ENCODE results near the gene CFAP61.
"Not testable (repeated sequence)": the region's sequence is repeated elsewhere in the genome, so short reads cannot be mapped to it uniquely, and the experiment has no call there.

CFAP61 gene

DNA sequence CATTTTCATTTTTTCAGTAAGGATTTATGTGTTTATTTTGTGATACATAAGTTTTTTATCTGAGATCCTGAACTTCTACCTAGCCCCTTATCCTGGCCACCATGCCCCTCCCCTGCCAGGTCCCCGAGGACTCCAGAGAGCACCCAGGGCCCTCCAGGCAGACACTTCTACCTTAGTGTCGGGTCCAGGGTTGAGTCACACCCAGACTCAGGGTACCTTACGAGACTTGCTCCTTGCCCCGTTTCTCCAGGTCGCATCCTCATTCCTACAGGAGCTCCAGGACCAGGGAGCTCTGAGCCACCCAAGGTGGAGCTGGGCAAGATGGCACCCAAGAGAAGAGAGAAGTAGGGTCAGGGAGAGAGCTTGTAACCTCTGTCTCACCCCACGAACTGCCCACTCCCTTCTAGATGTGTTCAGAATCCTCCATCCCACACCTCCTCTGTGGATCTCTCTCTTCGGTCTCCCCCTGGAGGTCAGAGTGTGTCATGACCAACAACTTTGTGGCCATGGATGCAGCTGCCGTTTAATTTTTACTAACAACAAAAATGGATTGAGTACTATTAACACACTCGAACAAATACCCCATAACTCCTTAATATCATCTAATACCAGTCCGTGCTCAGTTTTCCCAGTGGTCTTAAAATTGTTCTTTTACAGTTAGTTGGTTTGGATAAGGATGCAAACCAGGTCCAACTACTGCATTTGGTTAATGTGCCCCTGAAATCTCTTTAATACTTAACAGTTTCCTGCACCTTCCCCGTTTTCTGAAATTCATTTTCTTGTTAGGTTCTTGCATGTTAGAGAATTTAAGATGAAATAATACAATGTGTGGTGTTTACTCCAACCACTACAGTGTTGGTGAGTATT, 185.0 kb downstream of the CFAP61 start:
- no peaks in the 10 kb centered on the region for H3K9me3 Mint-ChIP-seq
- H3K27me3 Mint-ChIP-seq: peaks cover 2% of the 10 kb centered on the region

DNA sequence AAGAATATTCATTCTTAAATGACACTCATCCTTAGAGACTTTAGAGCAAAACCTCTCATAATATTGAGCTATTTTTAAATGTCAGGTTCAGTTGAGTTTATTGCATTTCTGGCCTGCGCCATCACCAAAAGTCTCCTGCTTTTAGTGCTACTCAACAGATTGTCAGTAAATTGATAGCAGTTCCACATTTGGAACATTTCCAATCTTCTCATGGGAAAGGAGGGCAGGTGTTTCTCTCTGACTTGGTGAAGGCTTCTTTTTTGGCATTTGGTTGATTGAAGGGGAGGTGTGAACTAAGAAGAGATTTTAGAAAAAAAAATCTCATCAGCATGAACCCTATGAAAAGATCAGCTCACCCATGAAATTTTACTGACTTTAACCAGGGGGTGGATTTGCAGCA, 189.6 kb downstream of the CFAP61 start:
- Mint-ChIP-seq H3K4me3 (no peak overlapping the region), H3K27ac (no peak overlapping the region), H3K9me3 (no peaks in the 10 kb centered on the region), H3K4me1 (no peaks in the 10 kb centered on the region), H3K36me3 (peaks cover 2% of the 10 kb centered on the region), H3K27me3 (peaks cover 8% of the 10 kb centered on the region)

More for the DNA sequence above, 185.0 kb downstream of the CFAP61 start:
- H3K27ac Mint-ChIP-seq: no peak overlapping the region
- H3K4me3 Mint-ChIP-seq: no peak overlapping the region
- no peaks in the 10 kb centered on the region for H3K36me3 Mint-ChIP-seq
- no peaks in the 10 kb centered on the region for H3K4me1 Mint-ChIP-seq

DNA sequence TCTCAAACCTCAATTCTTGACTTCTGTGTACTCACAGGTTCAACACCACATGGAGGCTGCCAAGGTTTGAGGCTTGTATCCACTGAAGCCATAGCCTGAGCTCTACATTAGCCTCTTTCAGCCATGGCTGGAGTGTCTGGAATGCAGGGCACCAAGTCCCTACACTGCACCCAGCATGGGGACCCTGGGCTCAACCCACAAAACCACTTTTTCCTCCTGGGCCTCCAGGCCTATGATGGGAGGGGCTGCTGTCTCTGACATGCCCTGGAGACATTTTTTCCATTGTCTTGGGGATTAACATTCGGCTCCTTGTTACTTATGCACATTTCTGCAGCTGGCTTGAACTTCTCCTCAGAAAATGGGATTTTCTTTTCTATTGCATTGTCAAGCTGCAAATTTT, 192.1 kb downstream of the CFAP61 start:
- not testable (repeated sequence) for H3K4me1 Mint-ChIP-seq, H3K27ac Mint-ChIP-seq, H3K9me3 Mint-ChIP-seq, H3K4me3 Mint-ChIP-seq, H3K27me3 Mint-ChIP-seq, H3K36me3 Mint-ChIP-seq

DNA sequence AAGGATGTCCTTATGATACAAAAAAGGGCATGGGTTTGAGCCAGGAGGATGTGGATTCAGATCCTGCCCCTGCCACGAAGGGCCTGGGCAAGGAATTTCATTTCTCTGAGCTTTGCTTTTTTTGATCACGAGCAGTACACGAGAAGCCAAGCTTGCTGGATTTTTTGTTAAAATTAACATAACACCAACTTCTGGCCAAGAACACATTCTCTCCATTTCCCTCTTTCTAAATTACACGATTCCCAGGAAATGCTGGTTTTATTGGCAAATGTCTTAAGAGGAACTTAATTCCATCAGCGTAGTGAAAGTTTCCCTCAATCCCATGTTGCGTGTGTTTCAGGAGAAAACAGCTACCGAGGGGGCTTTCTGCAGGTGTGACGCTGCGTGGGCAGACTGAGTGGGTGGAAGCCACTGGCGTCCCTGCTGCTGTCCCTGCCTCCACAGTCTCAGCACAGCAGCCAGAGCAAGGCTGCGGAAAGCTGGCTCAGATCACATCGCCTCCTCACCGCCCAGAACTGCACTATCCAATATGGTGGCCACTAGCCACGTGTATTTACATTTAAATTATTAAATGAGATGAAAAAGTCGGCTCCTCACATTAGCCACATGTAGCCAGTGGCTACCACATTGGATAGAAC, 194.8 kb downstream of the CFAP61 start:
- Mint-ChIP-seq H3K9me3 (no peaks in the 10 kb centered on the region), H3K27me3 (peaks cover 12% of the 10 kb centered on the region), H3K4me1 (no peaks in the 10 kb centered on the region), H3K4me3 (no peak overlapping the region), H3K27ac (no peak overlapping the region), H3K36me3 (peaks cover 2% of the 10 kb centered on the region)

DNA sequence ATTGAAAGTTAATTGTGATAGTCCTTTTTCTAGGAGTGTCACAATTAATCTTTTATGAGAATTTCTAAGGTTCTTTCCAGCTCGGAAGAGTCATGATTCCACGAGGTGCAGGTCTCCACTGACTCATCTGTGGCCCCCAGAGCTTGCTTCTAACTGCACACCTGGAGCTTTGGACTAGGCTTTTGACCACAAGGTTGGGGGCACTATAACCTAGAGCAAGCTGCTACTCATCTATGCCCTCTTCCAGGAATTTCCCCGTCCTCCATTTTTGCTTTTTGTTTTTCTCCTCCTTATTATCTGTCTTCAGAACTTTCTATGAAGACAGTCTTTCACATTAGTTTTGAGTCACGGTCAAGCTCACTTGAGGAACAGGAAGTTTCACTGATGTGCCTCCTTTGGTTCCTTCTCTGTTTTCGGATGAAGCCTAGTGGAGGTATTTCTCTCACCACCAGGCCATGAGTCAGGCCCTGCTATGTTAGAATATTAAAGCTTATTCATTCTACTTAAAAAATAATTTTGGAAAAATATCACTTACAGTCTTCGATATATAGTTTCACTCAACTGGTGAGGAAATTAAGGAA, 196.4 kb downstream of the CFAP61 start:
- Mint-ChIP-seq H3K4me3 (no peak overlapping the region), H3K9me3 (no peaks in the 10 kb centered on the region), H3K27me3 (peaks cover 12% of the 10 kb centered on the region), H3K36me3 (peaks cover 2% of the 10 kb centered on the region), H3K4me1 (no peaks in the 10 kb centered on the region), H3K27ac (no peak overlapping the region)

DNA sequence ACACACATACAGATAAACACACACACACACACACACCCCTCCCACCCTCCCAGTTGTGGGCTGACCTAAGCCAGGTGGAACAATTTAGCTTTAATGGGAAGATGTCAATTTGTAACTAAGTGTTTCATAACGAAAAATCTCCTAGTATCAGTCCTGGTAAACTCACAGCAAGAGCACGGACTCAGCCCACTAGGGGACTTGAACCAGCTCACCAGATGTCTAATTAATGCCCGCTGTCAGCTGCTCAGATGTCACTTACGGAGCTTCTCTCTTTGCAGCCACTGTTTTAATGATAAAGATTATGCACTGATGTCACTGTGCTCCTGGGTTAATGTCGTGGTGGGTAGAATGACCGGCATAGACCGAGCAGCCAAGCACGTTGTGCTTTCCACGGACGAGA, 199.0 kb downstream of the CFAP61 start:
- H3K36me3 Mint-ChIP-seq: no peaks in the 10 kb centered on the region
- H3K27me3 Mint-ChIP-seq: peaks cover 14% of the 10 kb centered on the region
- H3K9me3 Mint-ChIP-seq: no peaks in the 10 kb centered on the region
- H3K27ac Mint-ChIP-seq: no peak overlapping the region
- H3K4me1 Mint-ChIP-seq: no peaks in the 10 kb centered on the region
- no peak overlapping the region for H3K4me3 Mint-ChIP-seq

DNA sequence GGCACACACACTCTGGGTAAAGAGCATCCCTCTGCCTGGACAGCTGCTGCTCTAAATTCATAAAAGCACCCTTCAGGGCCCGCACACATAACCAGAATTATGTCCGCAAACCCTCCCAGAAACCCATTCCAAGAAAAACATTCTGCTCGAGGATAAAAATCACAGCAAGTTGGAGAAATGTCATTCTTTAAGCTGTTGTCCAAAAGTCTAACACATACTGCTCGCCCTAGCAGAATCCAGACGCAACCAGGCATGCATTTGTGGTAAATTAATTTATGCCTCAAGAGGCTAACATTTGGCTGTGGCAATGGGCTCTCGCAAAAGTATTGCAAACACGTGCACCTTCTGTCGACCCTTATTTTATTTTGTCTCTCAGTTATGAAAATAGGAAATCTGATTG, 199.5 kb downstream of the CFAP61 start:
- Mint-ChIP-seq H3K9me3 (no peaks in the 10 kb centered on the region), H3K4me3 (no peak overlapping the region), H3K36me3 (no peaks in the 10 kb centered on the region), H3K27me3 (peaks cover 14% of the 10 kb centered on the region), H3K27ac (no peak overlapping the region), H3K4me1 (no peaks in the 10 kb centered on the region)

DNA sequence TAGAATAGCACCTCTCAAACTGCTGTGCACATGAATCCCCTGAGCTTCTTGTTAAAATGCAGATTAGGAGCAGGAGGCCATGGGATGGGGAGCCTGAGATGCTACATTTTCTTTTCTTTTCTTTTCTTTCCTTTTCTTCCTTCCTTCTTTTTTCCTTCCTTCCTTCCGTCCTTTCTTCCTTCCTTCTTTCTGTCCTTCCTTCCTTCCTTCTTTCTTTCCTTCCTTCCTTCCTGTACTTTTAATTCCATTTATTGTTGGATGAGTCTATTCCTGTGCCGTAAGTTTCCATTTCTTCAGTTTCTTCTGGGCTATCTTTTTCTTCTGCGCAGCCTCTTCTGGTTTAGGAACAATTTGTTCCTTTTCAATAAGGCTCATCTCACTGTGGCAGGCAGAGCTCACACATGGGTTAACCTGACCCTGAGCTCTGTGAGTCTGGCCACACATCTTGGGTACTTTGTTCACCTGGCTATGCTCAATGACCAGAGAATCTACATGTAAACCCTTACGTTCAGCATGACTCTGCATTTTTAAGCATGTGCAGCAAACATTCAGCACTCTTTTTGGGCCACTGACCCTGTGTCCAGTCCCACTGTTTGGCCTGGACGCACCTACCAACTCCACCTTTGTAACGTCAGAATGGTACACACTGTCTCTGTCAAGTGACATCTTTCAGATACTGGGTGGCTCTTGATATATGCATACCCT, 200.9 kb downstream of the CFAP61 start:
- Mint-ChIP-seq H3K4me1 (no peaks in the 10 kb centered on the region), H3K9me3 (no peaks in the 10 kb centered on the region), H3K27ac (no peak overlapping the region), H3K36me3 (no peaks in the 10 kb centered on the region), H3K27me3 (peaks cover 14% of the 10 kb centered on the region), H3K4me3 (no peak overlapping the region)

DNA sequence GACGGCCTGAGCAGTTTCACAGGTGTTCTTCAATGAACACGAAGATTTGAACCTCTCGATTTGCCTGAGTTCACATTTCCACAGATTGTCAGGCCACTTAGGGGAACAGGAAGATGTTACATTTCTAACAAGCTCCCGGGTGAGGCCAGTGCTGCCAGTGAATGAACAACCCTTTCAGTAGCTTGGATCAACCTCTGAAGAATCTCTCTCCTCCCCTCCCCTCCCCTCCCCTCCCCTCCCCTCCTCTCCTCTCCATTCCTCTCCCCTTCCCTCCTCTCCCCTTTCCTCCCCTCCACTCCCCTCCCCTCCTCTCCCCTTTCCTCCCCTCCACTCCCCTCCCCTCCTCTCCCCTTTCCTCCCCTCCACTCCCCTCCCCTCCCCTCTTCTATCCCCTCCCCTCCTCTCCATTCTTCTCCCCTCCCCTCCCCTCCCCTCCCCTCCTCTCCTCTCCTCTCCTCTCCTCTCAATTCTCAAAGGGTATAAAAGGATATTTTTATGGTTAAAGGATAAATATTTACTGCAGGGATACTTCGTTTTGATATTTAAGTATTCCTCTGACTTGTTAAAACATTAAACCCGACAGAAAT, 201.5 kb downstream of the CFAP61 start:
- Mint-ChIP-seq H3K4me3 (no peak overlapping the region), H3K9me3 (no peaks in the 10 kb centered on the region), H3K27ac (no peak overlapping the region), H3K36me3 (no peaks in the 10 kb centered on the region), H3K4me1 (no peaks in the 10 kb centered on the region), H3K27me3 (peaks cover 14% of the 10 kb centered on the region)

DNA sequence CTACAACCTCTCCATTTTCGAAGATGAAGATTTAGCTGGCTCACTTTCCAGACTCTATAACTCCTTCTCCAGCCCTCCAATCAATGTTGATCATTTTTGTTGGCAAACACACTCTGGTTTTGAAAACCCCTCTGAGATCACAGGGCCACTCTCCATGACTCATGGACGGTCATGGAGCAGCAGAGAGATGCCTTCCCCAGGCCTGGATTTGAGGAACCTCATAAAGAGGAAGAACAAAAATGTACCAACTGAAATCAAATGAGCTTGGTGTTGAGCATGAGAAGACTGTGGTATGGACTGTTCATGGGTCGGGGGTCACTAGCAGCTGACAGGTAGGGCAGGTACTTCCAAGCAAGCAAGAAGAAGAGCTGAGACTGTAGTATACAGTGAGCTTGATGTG, 202.8 kb downstream of the CFAP61 start:
- Mint-ChIP-seq H3K27ac (no peak overlapping the region), H3K27me3 (peaks cover 14% of the 10 kb centered on the region), H3K4me3 (no peak overlapping the region), H3K36me3 (no peaks in the 10 kb centered on the region), H3K4me1 (no peaks in the 10 kb centered on the region), H3K9me3 (no peaks in the 10 kb centered on the region)

DNA sequence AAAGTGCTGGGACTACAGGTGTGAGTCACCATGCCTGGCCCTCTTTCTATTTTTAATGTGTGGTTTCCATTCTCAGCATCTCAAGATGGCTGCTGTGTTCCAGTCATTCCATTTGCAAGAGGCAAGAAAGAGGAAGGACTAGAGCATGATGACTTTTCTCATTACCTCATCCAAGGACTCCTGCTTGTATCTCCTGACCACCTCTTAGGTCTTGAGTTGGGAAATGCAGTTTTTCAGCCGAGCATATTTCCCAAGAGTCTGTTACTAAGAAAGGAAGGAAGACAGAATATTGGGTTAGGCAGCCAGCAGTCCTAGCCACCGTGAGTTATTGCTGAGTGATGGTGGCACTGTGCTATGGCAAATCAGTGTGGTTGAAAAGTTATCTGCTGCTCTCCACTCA, 207.2 kb downstream of the CFAP61 start:
- Mint-ChIP-seq H3K4me1 (no peaks in the 10 kb centered on the region), H3K27ac (no peak overlapping the region), H3K9me3 (no peaks in the 10 kb centered on the region), H3K36me3 (no peaks in the 10 kb centered on the region), H3K27me3 (peaks cover 15% of the 10 kb centered on the region), H3K4me3 (no peak overlapping the region)

DNA sequence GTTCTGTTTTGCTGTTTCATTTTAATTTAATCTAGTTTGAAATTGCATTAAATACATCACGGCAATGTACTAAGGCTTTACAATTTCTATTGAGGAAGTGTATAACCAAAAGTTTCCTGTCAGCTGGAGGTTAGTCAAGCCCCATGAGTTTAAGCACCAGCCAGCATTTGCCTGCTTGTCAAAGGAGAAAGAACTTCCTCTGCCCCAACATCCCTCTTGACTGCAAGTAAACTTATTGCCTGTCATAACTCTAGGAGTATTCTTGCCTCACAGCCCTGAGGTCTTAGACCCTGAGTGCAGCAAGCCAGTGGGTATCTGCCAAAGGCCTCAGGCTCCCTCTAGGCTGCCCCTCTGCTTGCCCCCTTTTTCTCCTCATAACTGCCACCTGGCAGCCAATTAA, 208.8 kb downstream of the CFAP61 start:
- no peaks in the 10 kb centered on the region for H3K4me1 Mint-ChIP-seq
- no peak overlapping the region for H3K27ac Mint-ChIP-seq
- no peaks in the 10 kb centered on the region for H3K36me3 Mint-ChIP-seq
- H3K4me3 Mint-ChIP-seq: no peak overlapping the region
- H3K9me3 Mint-ChIP-seq: no peaks in the 10 kb centered on the region
- peaks cover 5% of the 10 kb centered on the region for H3K27me3 Mint-ChIP-seq

DNA sequence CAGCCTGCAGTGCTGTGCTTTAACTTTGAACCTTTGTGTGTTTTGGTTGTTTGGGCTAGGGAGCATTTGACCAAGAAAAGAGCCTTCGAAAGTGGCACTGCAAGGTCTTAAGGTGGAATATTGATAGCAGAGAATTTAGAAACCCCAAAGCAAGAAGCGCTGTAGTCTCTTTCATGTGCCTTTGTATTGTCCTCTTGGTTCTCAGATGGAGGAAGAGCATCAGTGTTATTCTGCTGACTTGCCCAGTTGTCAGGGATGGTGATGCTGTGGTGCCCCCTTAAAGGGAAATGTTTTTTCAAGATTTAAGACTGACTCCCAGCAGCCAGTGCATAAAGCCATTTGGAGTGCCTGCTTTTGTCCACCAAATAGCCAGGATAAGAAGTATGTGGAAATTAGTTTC, 212.9 kb downstream of the CFAP61 start:
- no peak overlapping the region for H3K27ac Mint-ChIP-seq
- H3K36me3 Mint-ChIP-seq: no peaks in the 10 kb centered on the region
- no peaks in the 10 kb centered on the region for H3K9me3 Mint-ChIP-seq
- no peaks in the 10 kb centered on the region for H3K4me1 Mint-ChIP-seq
- H3K4me3 Mint-ChIP-seq: no peak overlapping the region
- H3K27me3 Mint-ChIP-seq: peaks cover 5% of the 10 kb centered on the region

DNA sequence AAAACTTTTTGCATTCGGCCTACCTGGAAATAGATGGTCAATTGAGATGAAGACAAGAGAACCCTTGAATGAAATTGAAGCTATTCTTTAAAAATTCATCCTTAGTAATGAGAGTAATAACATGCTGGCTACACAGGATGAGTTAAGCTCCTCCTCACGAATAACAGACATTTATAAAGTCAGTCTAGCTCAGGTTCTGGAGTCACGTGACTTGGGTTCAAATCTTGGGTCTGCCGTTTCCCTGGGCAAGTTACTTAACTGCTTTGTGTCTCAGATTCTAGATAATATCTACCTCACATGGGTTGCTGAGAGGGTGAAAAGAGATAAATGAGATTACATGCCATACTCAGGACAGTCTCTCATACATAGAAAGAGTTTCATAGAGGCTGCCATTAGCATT, 214.2 kb downstream of the CFAP61 start:
- H3K27me3 Mint-ChIP-seq: peaks cover 5% of the 10 kb centered on the region
- H3K4me3 Mint-ChIP-seq: no peak overlapping the region
- H3K27ac Mint-ChIP-seq: no peak overlapping the region
- H3K36me3 Mint-ChIP-seq: no peaks in the 10 kb centered on the region
- no peaks in the 10 kb centered on the region for H3K4me1 Mint-ChIP-seq
- no peaks in the 10 kb centered on the region for H3K9me3 Mint-ChIP-seq

DNA sequence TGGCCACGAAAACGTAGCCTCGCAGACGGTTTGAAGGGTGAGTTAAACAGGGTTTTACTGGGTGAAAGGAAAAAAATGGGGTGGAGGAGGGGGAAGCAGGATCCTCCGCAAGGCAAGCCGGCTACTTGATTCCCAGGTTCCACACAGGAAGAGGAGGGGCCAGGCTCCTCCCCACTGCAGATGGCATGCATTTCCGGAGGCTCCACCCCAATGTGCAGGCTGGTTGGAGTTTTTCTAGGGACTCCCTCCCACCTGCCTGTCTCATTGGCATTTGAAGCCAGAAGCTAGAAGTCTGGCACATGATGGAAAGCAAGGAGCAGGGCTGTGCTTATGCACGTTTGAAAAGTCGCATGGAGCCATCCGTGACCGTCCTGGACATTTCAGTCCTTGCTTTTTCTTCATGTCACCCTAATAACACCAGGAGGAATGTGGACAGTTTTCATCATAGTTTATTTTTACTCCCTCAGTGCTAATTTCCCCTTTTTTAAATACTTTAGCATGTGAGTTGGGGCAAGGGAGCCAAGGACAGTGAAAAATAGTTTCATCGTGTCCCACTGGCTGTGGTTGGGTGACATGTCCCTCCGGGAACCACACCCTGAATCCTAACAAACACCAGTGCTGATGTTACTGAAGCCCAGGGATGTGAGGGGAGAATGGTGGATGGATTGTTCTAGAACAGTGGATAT, 215.5 kb downstream of the CFAP61 start:
- H3K27me3 Mint-ChIP-seq: peaks cover 5% of the 10 kb centered on the region
- no peak overlapping the region for H3K27ac Mint-ChIP-seq
- H3K4me1 Mint-ChIP-seq: no peaks in the 10 kb centered on the region
- no peaks in the 10 kb centered on the region for H3K9me3 Mint-ChIP-seq
- no peaks in the 10 kb centered on the region for H3K36me3 Mint-ChIP-seq
- H3K4me3 Mint-ChIP-seq: no peak overlapping the region

All from activated naive CD4-positive, alpha-beta T cell treated with anti-CD3 and anti-CD28 coated beads, Interleukin-2, amount 50 U/mL, for 24 hours (primary cell).